Stimulated activated memory B cell treated with anti-CD40 and anti-IgM and Interleukin-4, amounts not matched to agents 10 μg/mL and 1 μg/mL and 100 μg/mL, for 72 hours (primary cell): ENCODE data around the gene FMO3.

Experiments used
- ATAC-seq: fragments of 150-1000 bp; cut with Tn5 transposase; 2 replicates; pipeline ENCODE4 v1.10.0; 2021
- H3K27ac Mint-ChIP-seq: one replicate; pipeline ENCODE4 v1.8.0; 2022; ENCODE audit warnings: mild to moderate bottlenecking, mixed read lengths
- H3K27me3 Mint-ChIP-seq: one replicate; pipeline ENCODE4 v1.8.0; 2022; ENCODE audit warnings: mixed read lengths
- H3K36me3 Mint-ChIP-seq: one replicate; pipeline ENCODE4 v1.8.0; 2022; ENCODE audit warnings: mixed read lengths
- H3K4me1 Mint-ChIP-seq: one replicate; pipeline ENCODE4 v1.8.0; 2022; ENCODE audit warnings: mixed read lengths
- H3K4me3 Mint-ChIP-seq: one replicate; pipeline ENCODE4 v1.8.0; 2022; ENCODE audit warnings: mild to moderate bottlenecking, moderate library complexity, mixed read lengths
- H3K9me3 Mint-ChIP-seq: one replicate; pipeline ENCODE4 v1.8.0; 2022; ENCODE audit warnings: mixed read lengths

Gene FMO3

GRCh38 chr1:171090604-171091003, at the start of gene FMO3:
Gene FMO3, plus strand, starts transcription at chr1:171090905. Its CDS starts 1,754 bp downstream, at chr1:171092659.
- Mint-ChIP-seq H3K27ac (no peak within 1 kb of the TSS), H3K4me1 (no peaks in the 10 kb centered on the region), H3K27me3 (no peaks in the 10 kb centered on the region), H3K36me3 (no peaks in the 10 kb centered on the region), H3K4me3 (no peak within 1 kb of the TSS), H3K9me3 (no peaks in the 10 kb centered on the region)
- ATAC-seq, result no peak

- ATAC-seq, result no peak
- Mint-ChIP-seq H3K9me3 (peaks cover 29% of the 10 kb centered on the region), H3K27me3 (no peaks in the 10 kb centered on the region), H3K27ac (no peak overlapping the region), H3K4me3 (no peak overlapping the region), H3K4me1 (no peaks in the 10 kb centered on the region), H3K36me3 (no peaks in the 10 kb centered on the region)
Measured at GRCh38 chr1:171048014-171048413, 42.7 kb upstream of the FMO3 start.

- H3K9me3 Mint-ChIP-seq, result peaks cover 5% of the 10 kb centered on the region
- no peaks in the 10 kb centered on the region for H3K4me1 Mint-ChIP-seq
- no peaks in the 10 kb centered on the region for H3K27me3 Mint-ChIP-seq
- H3K36me3 Mint-ChIP-seq, result no peaks in the 10 kb centered on the region
- no peak overlapping the region for H3K4me3 Mint-ChIP-seq
- H3K27ac Mint-ChIP-seq, result no peak overlapping the region
- ATAC-seq, result no peak
Measured at GRCh38 chr1:171052977-171053376, 37.7 kb upstream of the FMO3 start.

GRCh38 chr1:171055966-171056643, 34.6 kb upstream of the FMO3 start:
- no peak for ATAC-seq
- Mint-ChIP-seq H3K36me3 (no peaks in the 10 kb centered on the region), H3K27me3 (no peaks in the 10 kb centered on the region), H3K4me1 (no peaks in the 10 kb centered on the region), H3K9me3 (peaks cover 2% of the 10 kb centered on the region), H3K27ac (no peak overlapping the region), H3K4me3 (no peak overlapping the region)

- Mint-ChIP-seq H3K4me1 (no peaks in the 10 kb centered on the region), H3K4me3 (no peak overlapping the region), H3K27me3 (no peaks in the 10 kb centered on the region), H3K36me3 (no peaks in the 10 kb centered on the region), H3K27ac (no peak overlapping the region), H3K9me3 (no peaks in the 10 kb centered on the region)
- no peak for ATAC-seq
Measured at GRCh38 chr1:171061425-171062143, 29.1 kb upstream of the FMO3 start.

GRCh38 chr1:171062902-171063301, 27.8 kb upstream of the FMO3 start:
- no peak overlapping the region for H3K27ac Mint-ChIP-seq
- no peaks in the 10 kb centered on the region for H3K4me1 Mint-ChIP-seq
- no peaks in the 10 kb centered on the region for H3K27me3 Mint-ChIP-seq
- H3K36me3 Mint-ChIP-seq, result no peaks in the 10 kb centered on the region
- ATAC-seq, result no peak
- H3K9me3 Mint-ChIP-seq, result no peaks in the 10 kb centered on the region
- no peak overlapping the region for H3K4me3 Mint-ChIP-seq

- ATAC-seq, result no peak
- no peak overlapping the region for H3K4me3 Mint-ChIP-seq
- no peaks in the 10 kb centered on the region for H3K36me3 Mint-ChIP-seq
- H3K27me3 Mint-ChIP-seq, result no peaks in the 10 kb centered on the region
- H3K27ac Mint-ChIP-seq, result no peak overlapping the region
- no peaks in the 10 kb centered on the region for H3K4me1 Mint-ChIP-seq
- H3K9me3 Mint-ChIP-seq, result no peaks in the 10 kb centered on the region
Measured at GRCh38 chr1:171075041-171075440, 15.7 kb upstream of the FMO3 start.

GRCh38 chr1:171081314-171081753, 9.4 kb upstream of the FMO3 start:
- H3K27me3 Mint-ChIP-seq, result no peaks in the 10 kb centered on the region
- H3K4me3 Mint-ChIP-seq, result no peak overlapping the region
- no peaks in the 10 kb centered on the region for H3K9me3 Mint-ChIP-seq
- no peak overlapping the region for H3K27ac Mint-ChIP-seq
- no peaks in the 10 kb centered on the region for H3K36me3 Mint-ChIP-seq
- no peaks in the 10 kb centered on the region for H3K4me1 Mint-ChIP-seq
- ATAC-seq, result no peak

GRCh38 chr1:171081763-171082201, 8.9 kb upstream of the FMO3 start:
- H3K4me3 Mint-ChIP-seq, result no peak overlapping the region
- no peaks in the 10 kb centered on the region for H3K4me1 Mint-ChIP-seq
- H3K27ac Mint-ChIP-seq, result no peak overlapping the region
- H3K9me3 Mint-ChIP-seq, result no peaks in the 10 kb centered on the region
- no peaks in the 10 kb centered on the region for H3K36me3 Mint-ChIP-seq
- ATAC-seq, result peak; percentile 8
- H3K27me3 Mint-ChIP-seq, result no peaks in the 10 kb centered on the region

GRCh38 chr1:171082606-171083005, 8.1 kb upstream of the FMO3 start:
- no peak overlapping the region for H3K4me3 Mint-ChIP-seq
- H3K27me3 Mint-ChIP-seq, result no peaks in the 10 kb centered on the region
- no peaks in the 10 kb centered on the region for H3K36me3 Mint-ChIP-seq
- H3K27ac Mint-ChIP-seq, result no peak overlapping the region
- no peaks in the 10 kb centered on the region for H3K9me3 Mint-ChIP-seq
- no peak for ATAC-seq
- no peaks in the 10 kb centered on the region for H3K4me1 Mint-ChIP-seq

- no peak for ATAC-seq
- Mint-ChIP-seq H3K36me3 (no peaks in the 10 kb centered on the region), H3K9me3 (no peaks in the 10 kb centered on the region), H3K4me1 (no peaks in the 10 kb centered on the region), H3K27me3 (no peaks in the 10 kb centered on the region), H3K27ac (no peak overlapping the region), H3K4me3 (no peak overlapping the region)
Measured at GRCh38 chr1:171083222-171083621, 7.5 kb upstream of the FMO3 start.

GRCh38 chr1:171084091-171084490, 6.6 kb upstream of the FMO3 start:
- no peak overlapping the region for H3K27ac Mint-ChIP-seq

GRCh38 chr1:171084870-171085269, 5.8 kb upstream of the FMO3 start:
- no peaks in the 10 kb centered on the region for H3K9me3 Mint-ChIP-seq
- H3K27ac Mint-ChIP-seq, result no peak overlapping the region
- no peak for ATAC-seq
- no peaks in the 10 kb centered on the region for H3K27me3 Mint-ChIP-seq
- no peaks in the 10 kb centered on the region for H3K4me1 Mint-ChIP-seq
- H3K4me3 Mint-ChIP-seq, result no peak overlapping the region
- H3K36me3 Mint-ChIP-seq, result no peaks in the 10 kb centered on the region

More at GRCh38 chr1:171084091-171084490, 6.6 kb upstream of the FMO3 start:
- no peaks in the 10 kb centered on the region for H3K9me3 Mint-ChIP-seq
- H3K27me3 Mint-ChIP-seq, result no peaks in the 10 kb centered on the region
- no peaks in the 10 kb centered on the region for H3K36me3 Mint-ChIP-seq
- no peak overlapping the region for H3K4me3 Mint-ChIP-seq
- H3K4me1 Mint-ChIP-seq, result no peaks in the 10 kb centered on the region
- ATAC-seq, result no peak

- Mint-ChIP-seq H3K27me3 (no peaks in the 10 kb centered on the region), H3K9me3 (no peaks in the 10 kb centered on the region), H3K4me1 (no peaks in the 10 kb centered on the region), H3K4me3 (no peak overlapping the region), H3K27ac (no peak overlapping the region), H3K36me3 (no peaks in the 10 kb centered on the region)
- ATAC-seq, result no peak
Measured at GRCh38 chr1:171087896-171088295, 2.8 kb upstream of the FMO3 start.

- Mint-ChIP-seq H3K27ac (no peak overlapping the region), H3K4me3 (no peak overlapping the region), H3K4me1 (no peaks in the 10 kb centered on the region), H3K36me3 (no peaks in the 10 kb centered on the region), H3K9me3 (no peaks in the 10 kb centered on the region), H3K27me3 (no peaks in the 10 kb centered on the region)
- ATAC-seq, result no peak
Measured at GRCh38 chr1:171103862-171104261, 13.2 kb downstream of the FMO3 start.
